NB4 (cell line): ENCODE results near the gene MUC6.

Experiments used
- DNase-seq: peaks from one replicate; pipeline ENCODE4 v3.0.0; 2010; ENCODE audit warnings: low read depth
- H3K4me3 ChIP-seq: one replicate; pipeline ENCODE4 v1.5.1; 2011; ENCODE audit warnings: mild to moderate bottlenecking, low read depth, low read length, moderate library complexity
- MYC ChIP-seq: IDR thresholded peaks from 2 replicates; pipeline ENCODE4 v1.6.1; 2011; ENCODE audit warnings: low read depth, low read length
- POLR2A ChIP-seq: IDR thresholded peaks from 2 replicates; pipeline ENCODE4 v1.6.1; 2011; ENCODE audit warnings: mild to moderate bottlenecking; ENCODE audit not compliant: insufficient read length; ENCODE audit errors: extremely low read depth
- TF ChIP-seq, protein P1 (sequence below): IDR thresholded peaks from one replicate; pipeline ENCODE4 v1.5.1; 2012; ENCODE audit warnings: low read depth, low read length
- TF ChIP-seq, protein P2 (sequence below): IDR thresholded peaks from 2 replicates; pipeline ENCODE4 v1.6.1; 2011; ENCODE audit warnings: low read depth, low read length

Gene MUC6

DNA sequence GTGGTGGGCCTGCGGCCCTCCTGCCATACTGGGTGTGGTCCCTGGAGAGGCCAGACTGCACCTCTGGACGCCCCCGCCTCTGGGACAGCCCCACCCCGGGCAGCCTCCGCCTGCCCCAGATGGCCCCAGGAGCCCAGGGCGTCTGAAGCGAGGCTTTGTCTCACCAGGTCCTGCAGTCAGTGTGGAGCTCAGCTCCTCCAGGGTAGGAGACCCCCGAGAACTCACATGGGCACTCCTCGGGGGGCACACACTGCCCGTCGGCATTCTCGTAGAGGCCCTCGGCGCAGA lies 10.4 kb downstream of the MUC6 start:
- H3K4me3 ChIP-seq = no peak overlapping the region
- DNase-seq = no peak
- TF ChIP-seq, protein P1, sequence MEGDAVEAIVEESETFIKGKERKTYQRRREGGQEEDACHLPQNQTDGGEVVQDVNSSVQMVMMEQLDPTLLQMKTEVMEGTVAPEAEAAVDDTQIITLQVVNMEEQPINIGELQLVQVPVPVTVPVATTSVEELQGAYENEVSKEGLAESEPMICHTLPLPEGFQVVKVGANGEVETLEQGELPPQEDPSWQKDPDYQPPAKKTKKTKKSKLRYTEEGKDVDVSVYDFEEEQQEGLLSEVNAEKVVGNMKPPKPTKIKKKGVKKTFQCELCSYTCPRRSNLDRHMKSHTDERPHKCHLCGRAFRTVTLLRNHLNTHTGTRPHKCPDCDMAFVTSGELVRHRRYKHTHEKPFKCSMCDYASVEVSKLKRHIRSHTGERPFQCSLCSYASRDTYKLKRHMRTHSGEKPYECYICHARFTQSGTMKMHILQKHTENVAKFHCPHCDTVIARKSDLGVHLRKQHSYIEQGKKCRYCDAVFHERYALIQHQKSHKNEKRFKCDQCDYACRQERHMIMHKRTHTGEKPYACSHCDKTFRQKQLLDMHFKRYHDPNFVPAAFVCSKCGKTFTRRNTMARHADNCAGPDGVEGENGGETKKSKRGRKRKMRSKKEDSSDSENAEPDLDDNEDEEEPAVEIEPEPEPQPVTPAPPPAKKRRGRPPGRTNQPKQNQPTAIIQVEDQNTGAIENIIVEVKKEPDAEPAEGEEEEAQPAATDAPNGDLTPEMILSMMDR = no peak
- TF ChIP-seq, protein P2, sequence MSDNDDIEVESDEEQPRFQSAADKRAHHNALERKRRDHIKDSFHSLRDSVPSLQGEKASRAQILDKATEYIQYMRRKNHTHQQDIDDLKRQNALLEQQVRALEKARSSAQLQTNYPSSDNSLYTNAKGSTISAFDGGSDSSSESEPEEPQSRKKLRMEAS = no peak
- TF ChIP-seq POLR2A (no peak), MYC (no peak)

DNA sequence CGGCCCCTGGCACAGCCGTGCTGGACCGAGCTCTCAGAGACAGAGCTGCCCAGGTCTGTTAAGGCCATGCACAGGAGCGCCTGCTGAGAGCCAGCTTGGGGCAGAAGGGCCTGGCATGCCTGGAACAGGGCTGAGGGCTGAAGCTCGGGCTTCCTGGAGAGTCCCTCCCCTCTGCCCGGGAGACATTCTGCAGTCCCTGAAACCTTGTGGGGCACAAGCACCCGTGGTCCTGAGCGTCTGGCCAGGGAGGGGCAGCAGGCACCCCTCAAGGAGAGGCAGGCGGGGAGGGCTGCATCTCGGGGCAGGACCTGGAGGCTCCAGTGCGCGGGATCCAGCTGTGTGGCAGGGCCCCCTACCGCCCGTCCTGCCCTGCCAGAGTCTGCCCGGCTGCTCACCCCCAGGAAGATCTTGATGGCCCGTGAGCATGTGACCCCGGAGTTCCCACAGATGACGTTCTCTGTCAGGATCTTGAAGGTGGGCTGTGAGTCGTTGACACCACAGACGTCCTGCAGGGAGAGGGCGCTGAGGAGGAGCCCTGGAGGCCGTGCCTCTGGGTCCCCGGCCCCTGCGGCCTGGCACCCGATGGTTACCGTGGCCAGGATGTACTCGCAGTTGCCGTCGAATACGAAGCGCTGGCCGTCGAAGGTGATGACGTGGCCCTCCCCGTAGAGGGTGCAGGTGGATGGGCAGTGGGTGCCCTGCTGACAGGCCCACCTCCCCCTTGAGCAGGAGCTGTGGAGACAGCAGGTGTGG lies 10.9 kb downstream of the MUC6 start:
- TF ChIP-seq, protein P2 = no peak
- TF ChIP-seq, protein P1 = no peak
- TF ChIP-seq MYC = no peak
- no peak for TF ChIP-seq POLR2A
- no peak for DNase-seq
- no peak overlapping the region for H3K4me3 ChIP-seq

DNA sequence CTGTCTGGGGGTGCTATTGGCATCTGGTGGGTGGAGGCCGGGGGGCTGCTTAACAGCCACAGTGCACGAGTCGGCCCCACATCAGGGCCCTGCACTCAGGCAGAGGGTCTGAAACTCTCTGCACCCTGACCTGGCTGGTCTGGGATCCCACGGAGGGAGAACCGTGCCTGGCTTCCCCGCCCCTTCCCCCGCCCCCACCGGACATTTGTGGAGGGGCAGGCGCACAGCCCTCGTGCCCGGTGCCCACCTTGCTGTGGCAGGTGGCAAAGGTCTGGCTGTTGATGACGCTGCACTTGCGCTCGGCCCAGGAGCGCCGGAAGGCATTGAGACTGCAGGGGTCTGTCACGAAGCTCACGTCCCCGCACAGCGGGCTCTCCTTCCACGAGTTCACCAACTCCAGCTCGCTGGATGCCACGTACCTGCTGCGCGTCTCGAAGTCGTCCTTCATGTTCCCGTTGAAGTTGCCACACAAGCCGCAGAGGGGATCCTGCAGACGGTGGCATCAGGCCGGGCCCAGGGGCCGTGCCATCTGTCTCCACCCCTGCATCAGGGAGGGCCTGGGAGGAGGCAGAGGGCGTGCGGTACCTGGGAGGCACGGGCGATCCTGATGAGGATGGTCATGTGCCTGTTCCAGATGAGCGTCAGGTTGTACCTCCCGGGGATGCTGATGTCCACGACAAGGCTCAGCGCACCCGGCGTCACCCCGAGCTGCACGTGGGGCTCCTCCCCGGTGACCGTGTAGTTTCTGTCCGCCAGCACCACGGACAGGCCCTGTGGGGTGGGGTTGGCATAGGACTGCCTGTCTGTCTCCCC lies 11.7 kb downstream of the MUC6 start:
- DNase-seq = no peak
- TF ChIP-seq MYC = no peak
- TF ChIP-seq, protein P2 = no peak
- no peak for TF ChIP-seq POLR2A
- TF ChIP-seq, protein P1 = no peak
- H3K4me3 ChIP-seq = no peak overlapping the region

DNA sequence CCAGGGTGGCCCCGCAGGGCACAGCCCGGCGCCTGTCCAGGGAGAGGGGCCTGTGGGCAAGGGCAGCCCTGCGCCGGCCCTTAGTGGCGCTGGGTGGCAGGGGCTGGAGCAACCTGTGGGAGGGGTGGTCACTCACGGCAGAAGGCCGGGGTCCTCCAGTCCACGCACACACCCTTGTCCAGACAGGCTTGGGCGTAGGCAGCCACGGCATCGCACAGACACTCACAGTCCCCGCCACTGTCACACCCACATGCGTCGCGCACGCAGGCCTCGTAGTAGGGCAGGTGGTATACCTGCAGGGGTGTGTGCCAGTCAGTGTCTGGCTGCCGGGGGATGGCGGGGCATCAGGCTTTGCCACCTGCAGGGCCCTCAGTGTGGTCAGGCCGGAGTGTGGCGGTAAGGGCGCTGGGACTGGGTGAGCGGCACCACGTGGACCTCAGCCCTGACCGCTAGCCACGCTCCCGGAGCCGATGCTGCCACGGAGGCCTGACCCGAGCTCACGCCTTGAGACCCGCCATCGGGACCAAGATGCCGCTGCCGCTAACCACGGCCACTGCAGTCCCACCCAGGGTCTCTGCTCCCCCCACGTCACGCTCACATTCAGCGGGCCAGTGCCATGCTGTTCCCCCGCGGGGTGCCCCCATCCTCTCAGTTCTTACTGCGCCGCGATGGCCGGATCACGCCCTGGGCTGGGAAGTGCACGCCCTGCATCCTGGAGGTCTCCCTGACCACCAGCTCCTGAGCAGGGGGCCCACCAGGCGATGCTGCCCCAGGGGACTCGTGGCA lies 12.5 kb downstream of the MUC6 start:
- no peak for DNase-seq
- TF ChIP-seq MYC = no peak
- TF ChIP-seq, protein P1 = no peak
- TF ChIP-seq, protein P2 = no peak
- TF ChIP-seq POLR2A = no peak

DNA sequence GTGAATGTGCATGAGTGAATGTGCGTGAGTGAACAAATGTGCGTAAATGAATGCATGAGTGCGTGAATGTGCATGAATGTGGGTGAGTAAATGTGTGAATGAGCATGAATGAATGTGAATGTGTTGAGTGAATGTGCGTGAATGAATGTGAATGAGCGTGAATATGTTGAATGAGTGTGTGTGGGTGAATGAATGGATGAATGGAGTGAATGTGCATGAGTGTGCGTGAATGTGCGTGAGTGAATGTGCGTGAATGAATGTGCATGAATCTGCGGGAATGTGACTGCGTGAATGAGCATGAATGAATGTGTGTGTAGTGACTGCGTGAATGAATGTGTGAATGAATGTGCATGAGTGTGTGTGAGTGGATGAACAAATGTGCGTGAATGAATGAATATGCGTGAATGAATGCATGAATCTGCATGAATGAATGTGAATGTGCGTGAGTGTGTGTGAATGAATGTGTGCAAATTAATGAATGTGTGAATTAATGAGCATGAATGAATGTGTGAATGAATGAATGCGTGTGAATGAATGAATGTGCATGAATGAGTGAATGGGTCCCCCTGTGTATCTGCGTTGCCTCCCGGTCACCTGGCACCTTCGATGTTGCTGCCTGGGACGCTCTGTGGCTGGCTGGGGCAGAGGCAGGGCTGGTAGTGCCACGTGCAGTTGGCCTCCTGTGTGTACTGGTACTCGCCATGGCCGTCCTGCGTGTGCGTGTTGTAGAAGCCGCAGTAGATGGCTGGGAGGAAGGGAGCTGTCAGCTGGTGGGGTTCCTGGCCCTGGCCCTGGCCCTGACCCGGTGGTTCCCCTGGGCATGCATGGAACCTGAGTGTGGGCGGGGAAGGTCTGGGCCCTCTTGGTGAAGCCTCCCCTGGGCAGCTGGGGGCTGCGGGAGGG lies 13.4 kb downstream of the MUC6 start:
- TF ChIP-seq, protein P2 = no peak
- TF ChIP-seq MYC (no peak), POLR2A (no peak)
- TF ChIP-seq, protein P1 = no peak
- H3K4me3 ChIP-seq = no peak overlapping the region
- DNase-seq = no peak

More for the DNA sequence above, 12.5 kb downstream of the MUC6 start:
- H3K4me3 ChIP-seq = no peak overlapping the region
